Stimulated activated CD8-positive, alpha-beta memory T cell treated with anti-CD3 and anti-CD28 coated beads, Interleukin-7, amount 100 ng/mL, for 24 hours (primary cell): ENCODE measurements around the gene PMVK.
A peak's percentile ranks its signal among the peaks of the same experiment; 100 is the strongest.

Source experiments
- DNase-seq: peaks from one replicate; pipeline ENCODE4 v3.0.0-alpha.2; 2020; ENCODE audit warnings: low read depth

The PMVK gene

DNA sequence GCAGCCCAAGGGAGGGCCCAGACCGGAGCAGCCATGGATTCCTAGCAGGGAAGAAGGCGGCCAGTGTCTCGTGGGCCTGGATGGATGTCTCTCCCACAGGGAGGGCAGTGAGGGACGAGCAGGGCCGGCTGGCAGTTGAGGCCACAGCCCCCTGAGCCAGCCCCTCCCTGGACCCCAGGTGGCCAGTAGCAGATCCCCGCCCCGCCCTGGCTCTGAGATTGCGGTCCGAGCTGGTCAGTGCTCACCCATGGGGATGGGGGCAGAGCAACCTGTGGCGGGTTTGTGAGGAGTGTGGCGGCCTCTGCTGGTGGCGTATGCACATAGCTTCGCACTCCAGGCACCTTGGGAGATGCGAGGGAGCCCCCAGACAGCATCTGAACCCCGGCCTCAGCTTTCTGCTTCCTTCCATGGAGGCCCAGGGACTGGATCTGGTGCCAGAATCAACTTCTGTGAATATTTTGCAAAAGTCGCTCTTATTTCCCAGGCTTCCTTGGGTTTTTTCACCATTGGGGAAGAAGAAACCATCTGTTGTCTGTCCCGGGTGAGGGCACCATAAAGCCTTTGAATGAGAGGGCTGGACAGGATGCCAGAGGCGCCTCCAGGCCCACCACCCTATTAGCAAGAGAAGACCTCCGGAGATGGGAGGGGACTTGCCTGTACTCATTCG lies 58.0 kb downstream of the PMVK start:
- DNase-seq: peak; percentile 38

DNA sequence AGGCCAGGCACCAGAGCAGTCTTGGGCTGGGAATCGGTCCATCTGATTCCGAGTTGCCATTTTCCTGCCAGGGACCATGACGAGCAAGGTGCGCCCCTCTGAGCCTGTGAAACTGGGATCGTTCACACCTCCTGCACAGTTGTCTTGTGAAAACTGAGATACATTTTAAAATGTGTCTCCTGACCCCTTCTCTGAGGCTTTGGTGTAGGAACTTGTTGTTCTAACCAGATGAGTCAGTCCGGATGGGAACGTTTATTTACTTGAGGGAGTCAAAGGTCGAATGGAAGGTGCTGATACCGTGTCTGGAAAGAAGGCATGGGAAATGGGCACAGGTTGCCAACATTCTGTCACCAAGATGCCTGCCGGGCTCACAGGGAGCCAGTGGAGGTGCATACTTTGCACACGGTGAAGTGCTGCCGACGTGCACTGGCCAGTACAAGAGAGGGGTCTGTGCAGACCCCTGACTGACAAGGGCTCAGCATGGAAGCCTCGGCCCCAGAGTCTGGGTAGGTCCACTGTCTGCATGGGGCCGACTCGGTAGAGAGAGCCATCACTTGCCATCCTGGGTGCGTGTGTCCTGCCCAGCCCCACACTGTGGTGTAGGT lies 59.0 kb downstream of the PMVK start:
- no peak for DNase-seq

GRCh38 chr1:154876842-154877369 lies 59.6 kb downstream of the PMVK start:
- DNase-seq: no peak
